ENCODE measurements around the gene TUT1.

- TF ChIP-seq, protein P1, sequence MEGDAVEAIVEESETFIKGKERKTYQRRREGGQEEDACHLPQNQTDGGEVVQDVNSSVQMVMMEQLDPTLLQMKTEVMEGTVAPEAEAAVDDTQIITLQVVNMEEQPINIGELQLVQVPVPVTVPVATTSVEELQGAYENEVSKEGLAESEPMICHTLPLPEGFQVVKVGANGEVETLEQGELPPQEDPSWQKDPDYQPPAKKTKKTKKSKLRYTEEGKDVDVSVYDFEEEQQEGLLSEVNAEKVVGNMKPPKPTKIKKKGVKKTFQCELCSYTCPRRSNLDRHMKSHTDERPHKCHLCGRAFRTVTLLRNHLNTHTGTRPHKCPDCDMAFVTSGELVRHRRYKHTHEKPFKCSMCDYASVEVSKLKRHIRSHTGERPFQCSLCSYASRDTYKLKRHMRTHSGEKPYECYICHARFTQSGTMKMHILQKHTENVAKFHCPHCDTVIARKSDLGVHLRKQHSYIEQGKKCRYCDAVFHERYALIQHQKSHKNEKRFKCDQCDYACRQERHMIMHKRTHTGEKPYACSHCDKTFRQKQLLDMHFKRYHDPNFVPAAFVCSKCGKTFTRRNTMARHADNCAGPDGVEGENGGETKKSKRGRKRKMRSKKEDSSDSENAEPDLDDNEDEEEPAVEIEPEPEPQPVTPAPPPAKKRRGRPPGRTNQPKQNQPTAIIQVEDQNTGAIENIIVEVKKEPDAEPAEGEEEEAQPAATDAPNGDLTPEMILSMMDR (conservative IDR thresholded peaks at IDR 0.05), result no peak
- no peak for TF ChIP-seq ZFX (IDR thresholded peaks at IDR 0.05)
These were observed 45.7 kb downstream of the TUT1 start for GRCh38 chr11:62545437-62546243.
